ENCODE results near the gene IPO9. TPM values are rescaled to one million over a fixed set of nuclear protein-coding genes. Genes with fewer than 3 reads are reported as not detected.

IPO9 gene
- total and polyA plus RNA-seq, 2 experiments from 2014 or later: 29.4 to 45.2 TPM

DNA sequence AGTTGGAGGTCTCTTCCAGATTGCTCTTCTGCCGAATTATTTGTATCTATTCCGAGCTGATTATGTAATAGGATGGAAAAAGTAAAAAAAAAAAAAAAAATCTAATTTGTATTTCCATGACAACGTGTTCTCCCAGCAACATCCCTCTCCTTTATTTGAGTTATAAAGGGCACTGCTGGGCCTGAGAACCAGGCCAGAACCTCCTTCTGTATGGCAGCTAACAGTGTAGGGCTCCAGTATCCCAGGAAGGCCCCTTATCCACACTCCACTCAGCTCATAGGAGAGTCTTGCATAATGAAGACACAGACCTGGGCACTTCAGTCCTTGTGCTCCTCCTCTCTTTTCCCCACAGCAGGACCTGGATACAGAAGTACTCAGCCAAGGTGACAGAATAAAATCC is 3.7 kb upstream of the IPO9 start:
- Histone ChIP-seq H4K20me1 (ENCODE audit: insufficient read depth, poor library complexity, severe bottlenecking) (no peaks in the 10 kb centered on the region), H3K36me3 (replicated peaks; ENCODE audit: insufficient read depth, low read depth) (no peaks in the 10 kb centered on the region), H3K4me1 (ENCODE audit: insufficient read depth) (peaks cover 8% of the 10 kb centered on the region), H3K79me2 (peaks cover 20% of the 10 kb centered on the region), H3K9me2 (replicated peaks; ENCODE audit: insufficient read depth) (no peaks in the 10 kb centered on the region), H3K9me3 (ENCODE audit: low read depth) (no peaks in the 10 kb centered on the region), H3K4me2 (no peak overlapping the region), H3K4me3 (no peak overlapping the region), H3K27ac (no peak overlapping the region), H2AFZ (no peak overlapping the region), H3K27me3 (no peaks in the 10 kb centered on the region)
- WGBS (ENCODE audit: low lambda C conversion rate, missing lambda C conversion rate): 93% methylated on average over 3 of the region's 3 CpGs
- no peak for DNase-seq (ENCODE audit: low spot score)
- TF ChIP-seq EZH2phosphoT487 (IDR thresholded peaks at IDR 0.05; ENCODE audit: low read depth, severe bottlenecking, unreplicated experiment): no peak
- no peak for TF ChIP-seq CTCF (IDR thresholded peaks at IDR 0.05; ENCODE audit: poor library complexity)
- no peak for TF ChIP-seq EZH2 (IDR thresholded peaks at IDR 0.05; ENCODE audit: borderline replicate concordance)

GRCh38 chr1:201826830-201827229 is 2.1 kb upstream of the IPO9 start:
- no peak overlapping the region for H3K4me3 ChIP-seq
- no peaks in the 10 kb centered on the region for H3K27me3 ChIP-seq
- H3K4me2 ChIP-seq: no peak overlapping the region
- no peak for DNase-seq (ENCODE audit: low spot score)
- no peaks in the 10 kb centered on the region for H3K36me3 ChIP-seq (replicated peaks; ENCODE audit: insufficient read depth, low read depth)
- no peaks in the 10 kb centered on the region for H4K20me1 ChIP-seq (ENCODE audit: insufficient read depth, poor library complexity, severe bottlenecking)
- no peak for TF ChIP-seq CTCF (IDR thresholded peaks at IDR 0.05; ENCODE audit: poor library complexity)
- no peak for TF ChIP-seq EZH2 (IDR thresholded peaks at IDR 0.05; ENCODE audit: borderline replicate concordance)
- TF ChIP-seq EZH2phosphoT487 (IDR thresholded peaks at IDR 0.05; ENCODE audit: low read depth, severe bottlenecking, unreplicated experiment): no peak
- no peak overlapping the region for H2AFZ ChIP-seq
- no peaks in the 10 kb centered on the region for H3K9me3 ChIP-seq (ENCODE audit: low read depth)
- H3K4me1 ChIP-seq (ENCODE audit: insufficient read depth): peaks cover 9% of the 10 kb centered on the region
- no peak overlapping the region for H3K27ac ChIP-seq
- peaks cover 36% of the 10 kb centered on the region for H3K79me2 ChIP-seq
- H3K9me2 ChIP-seq (replicated peaks; ENCODE audit: insufficient read depth): no peaks in the 10 kb centered on the region
- WGBS (ENCODE audit: low lambda C conversion rate, missing lambda C conversion rate): 62% methylated on average over 4 of the region's 4 CpGs

GRCh38 chr1:201827321-201828216 is 1.4 kb upstream of the IPO9 start:
- no peaks in the 10 kb centered on the region for H3K9me3 ChIP-seq (ENCODE audit: low read depth)
- TF ChIP-seq EZH2phosphoT487 (IDR thresholded peaks at IDR 0.05; ENCODE audit: low read depth, severe bottlenecking, unreplicated experiment) (no peak), EZH2 (IDR thresholded peaks at IDR 0.05; ENCODE audit: borderline replicate concordance) (no peak), CTCF (IDR thresholded peaks at IDR 0.05; ENCODE audit: poor library complexity) (no peak)
- H2AFZ ChIP-seq: no peak overlapping the region
- H3K4me2 ChIP-seq: no peak overlapping the region
- H3K79me2 ChIP-seq: peaks cover 43% of the 10 kb centered on the region
- peaks cover 9% of the 10 kb centered on the region for H3K4me1 ChIP-seq (ENCODE audit: insufficient read depth)
- H3K36me3 ChIP-seq (replicated peaks; ENCODE audit: insufficient read depth, low read depth): no peaks in the 10 kb centered on the region
- no peak overlapping the region for H3K27ac ChIP-seq
- no peaks in the 10 kb centered on the region for H3K27me3 ChIP-seq
- peaks cover 4% of the 10 kb centered on the region for H4K20me1 ChIP-seq (ENCODE audit: insufficient read depth, poor library complexity, severe bottlenecking)
- no peak for DNase-seq (ENCODE audit: low spot score)
- no peak overlapping the region for H3K4me3 ChIP-seq
- no peaks in the 10 kb centered on the region for H3K9me2 ChIP-seq (replicated peaks; ENCODE audit: insufficient read depth)
- 92% methylated on average over 8 of the region's 8 CpGs for whole genome bisulfite sequencing (ENCODE audit: low lambda C conversion rate, missing lambda C conversion rate)

Measured in hepatocyte (in vitro differentiated cells).